HG02981 (cell line): ENCODE data around the gene GPR18.

Experiments
- ATAC-seq: cut with Tn5 transposase; IDR thresholded peaks from one replicate; pipeline ENCODE4 v1.9.1; 2021; ENCODE audit warnings: mild to moderate bottlenecking, moderate library complexity; ENCODE audit not compliant: unreplicated experiment

The GPR18 gene

GRCh38 chr13:99293178-99293577 lies 35.0 kb upstream of the GPR18 start:
- no peak for ATAC-seq

GRCh38 chr13:99290894-99291293 lies 32.7 kb upstream of the GPR18 start:
- no peak for ATAC-seq

GRCh38 chr13:99289674-99290337 lies 31.6 kb upstream of the GPR18 start:
- no peak for ATAC-seq

- ATAC-seq: no peak
Measured at GRCh38 chr13:99289271-99289670, 31.1 kb upstream of the GPR18 start.

GRCh38 chr13:99288089-99288488 lies 29.9 kb upstream of the GPR18 start:
- peak; percentile 87 for ATAC-seq

- ATAC-seq: no peak
Measured at GRCh38 chr13:99287551-99287950, 29.4 kb upstream of the GPR18 start.

GRCh38 chr13:99285432-99286182 lies 27.4 kb upstream of the GPR18 start:
- no peak for ATAC-seq

GRCh38 chr13:99282264-99283231 lies 24.4 kb upstream of the GPR18 start:
- ATAC-seq: peak; percentile 48

GRCh38 chr13:99281811-99282263 lies 23.7 kb upstream of the GPR18 start:
- peak; percentile 70 for ATAC-seq

GRCh38 chr13:99280166-99280565 lies 22.0 kb upstream of the GPR18 start:
- no peak for ATAC-seq

- no peak for ATAC-seq
Measured at GRCh38 chr13:99279637-99280036, 21.5 kb upstream of the GPR18 start.

- no peak for ATAC-seq
Measured at GRCh38 chr13:99278843-99279242, 20.7 kb upstream of the GPR18 start.

- no peak for ATAC-seq
Measured at GRCh38 chr13:99278200-99278599, 20.0 kb upstream of the GPR18 start.

- no peak for ATAC-seq
Measured at GRCh38 chr13:99277629-99278028, 19.4 kb upstream of the GPR18 start.

GRCh38 chr13:99276706-99277105 lies 18.5 kb upstream of the GPR18 start:
- ATAC-seq: no peak

- ATAC-seq: no peak
Measured at GRCh38 chr13:99275093-99275469, 16.9 kb upstream of the GPR18 start.

- no peak for ATAC-seq
Measured at GRCh38 chr13:99273128-99273527, 14.9 kb upstream of the GPR18 start.

- ATAC-seq: no peak
Measured at GRCh38 chr13:99272481-99272880, 14.3 kb upstream of the GPR18 start.

- ATAC-seq: no peak
Measured at GRCh38 chr13:99271249-99271648, 13.1 kb upstream of the GPR18 start.

- no peak for ATAC-seq
Measured at GRCh38 chr13:99270518-99270917, 12.3 kb upstream of the GPR18 start.

GRCh38 chr13:99269627-99270241 lies 11.6 kb upstream of the GPR18 start:
- ATAC-seq: peak; percentile 62
